Kidney (tissue), 14 donors: ENCODE results near the gene GTSF1L. TPM values are rescaled to one million over a fixed set of nuclear protein-coding genes. Genes with fewer than 3 reads are reported as not detected.

Source experiments
- DNase-seq, 5 donors: peaks; one replicate each; pipeline ENCODE4 v3.0.0-alpha.2; 2013 to 2020
- FAIRE-seq: peaks from 2 replicates; lab custom pipeline; 2012; peaks lifted over from hg19 to GRCh38; lab: Jason Lieb, UNC
- H3K27ac ChIP-seq, 2 donors: one replicate each; pipeline ENCODE4 v1.7.0; 2013; ENCODE audit warnings: low read depth in 2 of 2, low read length in 2 of 2, inconsistent platforms in 1 of 2
- H3K27me3 ChIP-seq: one replicate; pipeline ENCODE4 v1.7.1; 2013; ENCODE audit warnings: low read length, inconsistent platforms; ENCODE audit not compliant: control insufficient read depth, insufficient read depth
- H3K36me3 ChIP-seq, 3 donors: one replicate each; pipeline versions ENCODE4 v1.7.0 to v1.7.1; 2013; ENCODE audit warnings: low read length in 3 of 3, control low read depth in 1 of 3, inconsistent platforms in 1 of 3; ENCODE audit not compliant: insufficient read depth in 3 of 3, control insufficient read depth in 2 of 3
- H3K4me1 ChIP-seq, 3 donors: one replicate each; pipeline versions ENCODE4 v1.7.0 to v1.7.1; 2013; ENCODE audit warnings: low read length in 3 of 3, inconsistent platforms in 1 of 3, low read depth in 1 of 3; ENCODE audit not compliant: control insufficient read depth in 2 of 3, insufficient read depth in 2 of 3
- H3K4me3 ChIP-seq, 3 donors: one replicate each; pipeline versions ENCODE4 v1.7.0 to v1.8.1; 2013; ENCODE audit warnings: low read length in 3 of 3, control low read depth in 1 of 3, inconsistent platforms in 1 of 3
- H3K9ac ChIP-seq, 3 donors: one replicate each; pipeline versions ENCODE4 v1.7.0 to v1.7.1; 2013; ENCODE audit warnings: low read length in 3 of 3, control low read depth in 1 of 3, inconsistent platforms in 1 of 3
- H3K9me3 ChIP-seq, 3 donors: one replicate each; pipeline versions ENCODE4 v1.7.0 to v1.7.1; 2013; ENCODE audit warnings: low read length in 3 of 3, control low read depth in 1 of 3, inconsistent platforms in 1 of 3; ENCODE audit not compliant: control insufficient read depth in 2 of 3, insufficient read depth in 1 of 3
- intact Hi-C: fragments of 100-400 bp; cut with DNase I; formaldehyde crosslinking; loops from one replicate; pipeline ENCODE4 v1.11.1; 2022
- polyA plus RNA-seq: library from polyadenylated mRNA; stranded (reverse); fragments of 350-450 nt; fragmentation: Illumina TruSeq; extraction: RNeasy Lipid Tissue Mini Kit (QIAGEN cat#74804); gene quantifications from one replicate; pipeline ENCODE4 v1.2.3, GENCODE V29; 2014; ENCODE audit warnings: low read depth, low replicate concordance; ENCODE audit not compliant: insufficient read depth
- total RNA-seq: library from RNA; stranded (reverse); fragmentation: NEBNext Ultra II Directional; extraction: Animal tissue kit (Norgen Biotek cat#: 25700); gene quantifications from one replicate; pipeline ENCODE4 v1.2.1, GENCODE V29; 2021
- TF ChIP-seq, protein P1 (sequence below): IDR thresholded peaks from 3 replicates; pipeline ENCODE4 v1.5.1; 2012; ENCODE audit warnings: mild to moderate bottlenecking, moderate library complexity, borderline replicate concordance; ENCODE audit not compliant: insufficient read depth; ENCODE audit errors: extremely low read depth
- donor health status: control.
- donor health status: control.
- donor health status: control.
- donor health status: control.
- donor health status: control.
- donor health status: DM: yes; HTN: yes; CAD: no.
- donor health status: Normal renal cell carcinoma (clear cell type).

The GTSF1L gene
- total and polyA plus RNA-seq, 2 donors from 2014 or later: not detected

DNA sequence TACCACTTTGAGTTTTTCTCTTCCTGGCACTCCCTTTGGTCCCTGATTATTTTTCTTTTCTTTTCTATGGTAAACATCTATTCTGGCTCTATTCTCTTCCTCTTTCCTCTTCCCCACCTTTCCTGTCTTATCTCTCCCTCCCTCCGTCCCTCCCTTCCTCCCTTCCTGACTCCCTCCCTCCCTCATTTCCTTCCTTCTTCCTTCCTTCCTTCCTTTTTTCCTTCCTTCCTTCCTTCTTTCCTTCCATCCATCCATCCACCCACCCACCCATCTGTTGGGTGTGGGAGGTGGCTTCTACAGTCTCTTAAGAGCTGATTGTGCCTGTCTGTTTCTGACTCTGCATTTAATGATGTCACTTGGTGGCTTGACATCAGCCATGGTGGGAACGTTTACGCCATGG, 43.5 kb upstream of the GTSF1L start:
- DNase-seq (no peak), FAIRE-seq (no peak)
- Histone ChIP-seq H3K4me1 (no peaks in the 10 kb centered on the region), H3K27me3 (no peaks in the 10 kb centered on the region), H3K9me3 (no peaks in the 10 kb centered on the region), H3K4me3 (no peak overlapping the region), H3K27ac (no peak overlapping the region), H3K36me3 (no peaks in the 10 kb centered on the region), H3K9ac (no peak overlapping the region)
- intact Hi-C loops: no loop called here
- TF ChIP-seq, protein P1, sequence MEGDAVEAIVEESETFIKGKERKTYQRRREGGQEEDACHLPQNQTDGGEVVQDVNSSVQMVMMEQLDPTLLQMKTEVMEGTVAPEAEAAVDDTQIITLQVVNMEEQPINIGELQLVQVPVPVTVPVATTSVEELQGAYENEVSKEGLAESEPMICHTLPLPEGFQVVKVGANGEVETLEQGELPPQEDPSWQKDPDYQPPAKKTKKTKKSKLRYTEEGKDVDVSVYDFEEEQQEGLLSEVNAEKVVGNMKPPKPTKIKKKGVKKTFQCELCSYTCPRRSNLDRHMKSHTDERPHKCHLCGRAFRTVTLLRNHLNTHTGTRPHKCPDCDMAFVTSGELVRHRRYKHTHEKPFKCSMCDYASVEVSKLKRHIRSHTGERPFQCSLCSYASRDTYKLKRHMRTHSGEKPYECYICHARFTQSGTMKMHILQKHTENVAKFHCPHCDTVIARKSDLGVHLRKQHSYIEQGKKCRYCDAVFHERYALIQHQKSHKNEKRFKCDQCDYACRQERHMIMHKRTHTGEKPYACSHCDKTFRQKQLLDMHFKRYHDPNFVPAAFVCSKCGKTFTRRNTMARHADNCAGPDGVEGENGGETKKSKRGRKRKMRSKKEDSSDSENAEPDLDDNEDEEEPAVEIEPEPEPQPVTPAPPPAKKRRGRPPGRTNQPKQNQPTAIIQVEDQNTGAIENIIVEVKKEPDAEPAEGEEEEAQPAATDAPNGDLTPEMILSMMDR: no peak

DNA sequence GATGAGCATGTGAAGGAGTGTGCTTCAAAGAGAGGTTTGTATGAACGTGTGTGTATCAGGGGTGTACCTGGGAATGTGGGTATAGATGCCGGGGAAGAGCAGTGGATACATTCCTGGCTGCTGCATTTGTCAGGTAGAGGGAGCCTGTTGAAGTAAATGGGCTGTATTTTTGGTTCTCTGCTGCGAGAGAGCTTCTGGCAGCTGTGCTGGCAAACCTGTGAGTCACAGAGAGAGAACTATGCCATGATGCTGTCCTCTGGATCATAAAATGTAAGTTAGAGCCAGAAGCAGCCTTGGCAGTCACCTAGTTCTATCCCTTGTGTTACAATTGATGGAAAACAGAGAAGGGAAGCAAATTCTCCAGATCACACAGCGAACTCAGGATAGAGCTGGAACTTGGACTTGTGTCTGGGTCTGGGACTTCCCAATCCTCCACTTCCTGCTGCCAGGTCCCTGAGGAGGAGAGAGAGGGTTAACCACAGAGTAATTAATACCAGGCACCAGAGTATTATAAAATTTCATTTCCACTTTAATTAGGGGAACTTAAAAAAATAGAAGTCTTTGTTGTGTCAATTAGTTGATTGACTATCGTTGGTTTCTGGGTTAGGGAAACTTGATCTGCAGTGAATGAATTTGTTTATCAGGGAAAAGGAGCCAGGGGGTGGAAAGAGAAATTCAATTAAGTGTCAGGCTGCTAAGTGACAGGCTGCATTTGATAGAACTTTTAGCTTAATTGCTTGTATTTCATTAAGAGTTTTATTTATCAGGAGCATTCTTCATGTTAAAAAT, 41.1 kb upstream of the GTSF1L start:
- intact Hi-C loops: no loop called here
- no peak overlapping the region for H3K4me3 ChIP-seq
- no peak for FAIRE-seq
- DNase-seq: no peak
- H3K4me1 ChIP-seq: no peaks in the 10 kb centered on the region
- H3K27ac ChIP-seq: no peak overlapping the region
- H3K9me3 ChIP-seq: no peaks in the 10 kb centered on the region
- no peak overlapping the region for H3K9ac ChIP-seq
- TF ChIP-seq, protein P1: no peak
- H3K36me3 ChIP-seq: no peaks in the 10 kb centered on the region
- no peaks in the 10 kb centered on the region for H3K27me3 ChIP-seq

DNA sequence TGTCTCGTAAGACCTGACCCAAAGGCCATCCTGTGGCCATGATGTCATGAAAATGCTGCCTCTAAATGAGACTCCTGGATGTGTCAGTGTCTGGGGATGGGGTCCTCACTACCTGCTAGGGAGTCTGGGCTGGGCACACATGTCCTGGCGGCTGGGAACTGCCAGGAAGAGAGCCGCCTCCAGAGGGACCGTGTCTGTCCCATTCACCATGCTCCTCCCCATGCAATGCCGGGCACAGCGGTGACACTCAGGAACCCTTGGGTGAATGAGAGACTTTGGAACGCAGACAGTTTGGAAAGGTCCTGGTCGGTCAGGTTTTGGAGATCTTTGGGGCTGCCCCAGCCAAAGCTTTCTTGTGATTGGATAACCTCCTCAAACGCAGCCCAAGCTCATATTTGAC, 40.1 kb upstream of the GTSF1L start:
- no peak for FAIRE-seq
- H3K27me3 ChIP-seq: no peaks in the 10 kb centered on the region
- no peaks in the 10 kb centered on the region for H3K9me3 ChIP-seq
- no peak overlapping the region for H3K4me3 ChIP-seq
- no peak overlapping the region for H3K27ac ChIP-seq
- no peaks in the 10 kb centered on the region for H3K36me3 ChIP-seq
- intact Hi-C loops: no loop called here
- H3K4me1 ChIP-seq: no peaks in the 10 kb centered on the region
- H3K9ac ChIP-seq: no peak overlapping the region
- DNase-seq: no peak
- TF ChIP-seq, protein P1: no peak

DNA sequence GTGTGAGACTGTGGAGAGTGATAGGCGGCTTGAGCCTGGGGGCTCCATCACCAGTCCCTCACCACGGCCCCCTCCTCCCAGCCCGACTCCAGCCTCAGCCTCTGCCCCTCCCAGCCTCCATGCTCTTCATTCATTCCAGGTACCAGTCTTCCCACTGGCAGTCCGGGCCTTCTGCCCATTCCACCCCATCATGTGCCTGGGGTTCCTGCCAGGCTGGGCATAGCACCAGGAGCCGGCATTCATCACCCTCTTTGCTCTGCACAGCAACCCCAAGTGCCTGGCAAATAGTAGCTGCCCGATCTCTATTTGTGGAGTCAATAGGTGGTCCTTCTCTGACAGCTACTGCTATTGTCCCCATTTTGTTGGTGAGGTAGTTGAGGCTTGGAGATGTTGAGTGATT, 39.6 kb upstream of the GTSF1L start:
- no peaks in the 10 kb centered on the region for H3K27me3 ChIP-seq
- H3K4me3 ChIP-seq: no peak overlapping the region
- no peaks in the 10 kb centered on the region for H3K9me3 ChIP-seq
- FAIRE-seq: no peak
- intact Hi-C loops: no loop called here
- no peak overlapping the region for H3K9ac ChIP-seq
- no peak overlapping the region for H3K27ac ChIP-seq
- H3K36me3 ChIP-seq: no peaks in the 10 kb centered on the region
- DNase-seq: no peak
- TF ChIP-seq, protein P1: no peak
- no peaks in the 10 kb centered on the region for H3K4me1 ChIP-seq
